Right renal cortex interstitium (tissue), 3 donors: Measurements from ENCODE around the gene SLC12A8. TPM values are rescaled to one million over a fixed set of nuclear protein-coding genes. Genes with fewer than 3 reads are reported as not detected.

Source experiments
- DNase-seq, 3 donors: peaks; one replicate each; pipeline ENCODE4 v3.0.0-alpha.2; 2013; ENCODE audit warnings: low read depth in 3 of 3, low spot score in 2 of 3
- polyA plus RNA-seq, 3 donors: library from polyadenylated mRNA; unstranded; fragments of 120-200 nt; gene quantifications; one replicate each; pipeline ENCODE4 v1.2.1, GENCODE V29; 2013; ENCODE audit not compliant: insufficient read length in 3 of 3

SLC12A8 gene, protein sequence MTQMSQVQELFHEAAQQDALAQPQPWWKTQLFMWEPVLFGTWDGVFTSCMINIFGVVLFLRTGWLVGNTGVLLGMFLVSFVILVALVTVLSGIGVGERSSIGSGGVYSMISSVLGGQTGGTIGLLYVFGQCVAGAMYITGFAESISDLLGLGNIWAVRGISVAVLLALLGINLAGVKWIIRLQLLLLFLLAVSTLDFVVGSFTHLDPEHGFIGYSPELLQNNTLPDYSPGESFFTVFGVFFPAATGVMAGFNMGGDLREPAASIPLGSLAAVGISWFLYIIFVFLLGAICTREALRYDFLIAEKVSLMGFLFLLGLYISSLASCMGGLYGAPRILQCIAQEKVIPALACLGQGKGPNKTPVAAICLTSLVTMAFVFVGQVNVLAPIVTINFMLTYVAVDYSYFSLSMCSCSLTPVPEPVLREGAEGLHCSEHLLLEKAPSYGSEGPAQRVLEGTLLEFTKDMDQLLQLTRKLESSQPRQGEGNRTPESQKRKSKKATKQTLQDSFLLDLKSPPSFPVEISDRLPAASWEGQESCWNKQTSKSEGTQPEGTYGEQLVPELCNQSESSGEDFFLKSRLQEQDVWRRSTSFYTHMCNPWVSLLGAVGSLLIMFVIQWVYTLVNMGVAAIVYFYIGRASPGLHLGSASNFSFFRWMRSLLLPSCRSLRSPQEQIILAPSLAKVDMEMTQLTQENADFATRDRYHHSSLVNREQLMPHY
- 1 to 10 TPM; 4.8 to 6.2 (median 5.6) TPM for polyA plus RNA-seq

GRCh38 chr3:125212509-125213363, at the start of gene SLC12A8:
TSS of gene SLC12A8 (minus strand) at chr3:125212748. CDS start at chr3:125211349, 1,399 bp downstream.
- DNase-seq: no peak

DNA sequence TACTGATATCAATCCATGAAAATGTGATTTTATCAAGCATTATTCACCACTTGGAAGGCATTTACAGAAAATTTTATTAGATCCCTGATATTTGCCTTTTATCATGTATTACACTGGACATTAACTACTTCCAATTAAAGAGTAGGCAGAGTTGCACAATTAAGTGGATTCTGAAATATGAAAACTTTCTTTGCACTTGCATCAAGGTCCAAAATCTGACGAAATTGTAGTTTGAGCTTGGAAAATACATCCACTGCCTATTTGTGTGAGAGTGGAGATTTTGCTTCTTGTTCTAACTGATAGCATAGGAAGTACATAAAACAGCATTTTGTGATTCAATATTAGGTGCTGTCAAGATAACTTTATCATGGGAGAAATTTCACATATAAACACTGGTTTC, 49.6 kb upstream of the SLC12A8 start:
- no peak for DNase-seq

GRCh38 chr3:125261031-125261430, 48.5 kb upstream of the SLC12A8 start:
- no peak for DNase-seq

- DNase-seq: no peak
These were observed 47.6 kb upstream of the SLC12A8 start for GRCh38 chr3:125260158-125260557.

DNA sequence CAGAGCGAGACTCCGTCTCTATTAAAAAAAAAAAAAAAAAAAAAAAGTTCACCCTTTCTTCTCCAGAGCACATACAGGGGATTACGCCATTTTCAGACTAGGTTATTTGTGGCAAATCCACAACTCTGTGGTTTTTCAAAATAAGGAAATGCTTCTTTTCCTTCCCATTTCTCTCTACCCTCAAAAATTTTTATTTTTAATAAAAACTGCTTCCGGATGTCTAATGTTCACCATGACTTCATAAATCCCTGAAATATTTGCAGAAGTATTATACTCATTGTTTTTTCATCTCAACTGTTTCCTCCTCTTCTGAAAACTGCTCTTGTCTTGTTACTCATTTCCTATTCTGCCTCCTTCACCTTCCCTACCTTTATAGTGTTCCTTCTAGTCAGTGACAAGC, 45.0 kb upstream of the SLC12A8 start:
- no peak for DNase-seq

DNA sequence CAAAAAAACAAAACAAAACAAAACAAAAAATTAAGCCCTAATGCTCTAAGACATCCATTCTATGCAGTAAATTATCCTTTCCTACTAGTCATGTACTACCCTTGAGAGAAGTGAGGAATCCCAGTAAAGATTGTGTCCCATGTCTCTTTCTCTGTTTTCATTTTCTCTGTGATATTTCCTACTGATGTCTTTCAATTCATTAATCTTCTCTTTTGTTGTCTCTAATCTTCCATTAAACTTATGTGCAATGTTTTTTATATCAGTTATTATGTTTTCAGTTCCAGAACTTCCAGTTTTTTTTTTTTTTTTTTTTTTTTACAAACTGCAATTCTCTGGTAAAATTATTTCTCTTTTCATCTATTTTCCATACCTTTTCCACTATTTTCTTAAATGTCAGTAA, 44.1 kb upstream of the SLC12A8 start:
- DNase-seq: no peak

- no peak for DNase-seq
These were observed 38.4 kb upstream of the SLC12A8 start for GRCh38 chr3:125250973-125251372.

DNA sequence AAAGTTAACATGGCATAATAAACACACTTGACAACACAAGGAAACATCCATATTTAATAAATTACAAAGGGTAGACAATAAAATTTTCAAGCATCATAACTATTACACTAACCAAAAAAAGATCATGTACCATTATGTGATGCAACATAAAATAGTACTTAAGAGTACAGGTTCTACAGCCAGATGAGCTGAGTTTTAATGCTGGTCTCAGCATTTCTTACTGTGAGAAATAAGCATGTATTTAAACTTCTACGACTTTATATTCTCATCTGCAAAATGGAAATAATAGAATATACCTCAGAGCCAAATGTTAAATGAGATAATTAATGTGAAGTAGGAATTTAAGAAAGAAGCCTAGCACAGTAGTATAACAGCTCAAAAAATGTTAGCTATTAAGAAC, 33.7 kb upstream of the SLC12A8 start:
- no peak for DNase-seq

GRCh38 chr3:125245521-125245920, 33.0 kb upstream of the SLC12A8 start:
- no peak for DNase-seq

DNA sequence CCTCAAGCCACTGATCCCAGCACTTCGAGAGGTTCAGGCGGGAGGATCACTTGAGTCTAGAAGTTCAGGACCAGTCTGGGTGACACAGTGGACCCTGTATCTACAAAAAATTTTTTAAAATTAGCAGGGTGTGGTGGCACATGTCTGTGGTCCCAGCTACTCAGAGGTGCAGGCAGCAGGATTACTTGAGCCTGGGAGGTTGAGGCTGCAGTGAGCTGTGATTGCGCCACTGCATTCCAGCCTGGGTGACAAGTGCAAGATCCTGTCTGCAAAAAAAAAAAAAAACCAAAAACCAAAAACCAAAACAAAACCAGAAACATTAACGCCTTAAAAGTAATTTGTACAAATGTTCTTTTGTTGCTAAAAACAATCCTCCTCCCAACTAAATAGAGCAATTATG, 27.9 kb upstream of the SLC12A8 start:
- no peak for DNase-seq

- no peak for DNase-seq
These were observed 26.7 kb upstream of the SLC12A8 start for GRCh38 chr3:125239266-125239665.

DNA sequence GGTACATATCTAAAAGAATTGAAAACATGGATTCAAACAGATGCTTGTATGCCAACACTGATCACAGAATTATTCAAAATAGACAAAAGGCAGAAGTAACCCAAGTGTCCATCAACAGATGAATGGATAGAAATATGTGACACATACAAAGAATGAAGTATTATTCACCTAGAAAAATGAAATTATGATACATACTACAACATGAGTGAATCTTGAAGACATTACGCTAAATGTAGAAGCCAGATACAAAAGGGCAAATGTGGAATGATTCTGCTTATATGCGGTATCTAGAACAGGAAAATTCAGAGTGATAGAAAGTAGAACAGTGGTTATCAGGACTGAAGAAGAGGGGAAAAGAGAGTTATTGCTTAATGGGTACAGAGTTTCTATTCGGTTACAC, 26.2 kb upstream of the SLC12A8 start:
- DNase-seq: no peak

GRCh38 chr3:125236331-125236903, 23.9 kb upstream of the SLC12A8 start:
- DNase-seq: no peak

GRCh38 chr3:125234831-125235230, 22.3 kb upstream of the SLC12A8 start:
- no peak for DNase-seq

- DNase-seq: no peak
These were observed 19.9 kb upstream of the SLC12A8 start for GRCh38 chr3:125232401-125232800.

GRCh38 chr3:125231895-125232294, 19.3 kb upstream of the SLC12A8 start:
- DNase-seq: no peak

DNA sequence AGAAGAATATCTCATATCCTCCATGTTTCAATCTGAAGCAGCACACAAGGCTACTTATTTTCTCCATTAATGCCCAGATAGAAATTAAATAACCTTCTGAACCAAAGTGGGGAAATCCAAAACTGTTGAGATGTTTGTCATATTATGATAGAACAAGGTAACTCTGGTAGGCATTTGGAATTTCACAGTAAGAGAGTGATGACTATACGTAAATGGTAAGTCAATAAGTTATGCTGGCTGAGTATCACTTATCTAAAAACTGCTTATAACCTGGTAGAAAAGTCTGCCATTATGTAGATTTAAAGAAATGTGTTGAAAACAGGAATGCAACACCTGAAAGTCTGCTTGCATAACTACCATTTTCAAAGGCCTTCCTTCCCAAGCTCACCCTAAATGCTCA, 17.2 kb upstream of the SLC12A8 start:
- no peak for DNase-seq

DNA sequence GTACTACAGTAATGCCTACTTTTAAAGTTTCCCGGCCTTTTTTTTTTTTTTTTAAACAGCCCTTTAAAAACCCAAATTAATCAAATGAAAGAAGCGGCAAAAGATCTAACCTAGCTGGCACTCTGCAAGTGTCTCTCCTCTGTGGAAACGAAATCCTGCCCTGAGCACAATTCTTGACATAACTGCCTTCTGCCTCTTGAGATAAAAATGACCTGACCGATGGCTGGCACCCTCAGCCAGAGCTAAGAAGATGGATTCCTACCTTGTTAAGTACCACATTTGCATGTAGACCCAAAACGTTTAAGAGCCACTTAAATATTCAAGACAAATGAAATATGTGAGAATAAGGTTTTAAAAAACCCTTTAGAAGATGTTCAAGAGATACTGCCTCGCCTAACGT, 16.6 kb upstream of the SLC12A8 start:
- no peak for DNase-seq

- no peak for DNase-seq
These were observed 9.3 kb upstream of the SLC12A8 start for GRCh38 chr3:125221831-125222230.

- no peak for DNase-seq
These were observed 8.3 kb upstream of the SLC12A8 start for GRCh38 chr3:125220727-125221429.
